Stimulated activated naive CD4-positive, alpha-beta T cell treated with Interleukin-2 at 50 U/mL for 16 hours (primary cell): ENCODE measurements around the gene LRCH4.
A peak's percentile ranks its signal among the peaks of the same experiment; 100 is the strongest.

Experiments used
- DNase-seq: peaks from one replicate; lab custom pipeline; 2025; lab: John Stamatoyannopoulos, UW

The LRCH4 gene

DNA sequence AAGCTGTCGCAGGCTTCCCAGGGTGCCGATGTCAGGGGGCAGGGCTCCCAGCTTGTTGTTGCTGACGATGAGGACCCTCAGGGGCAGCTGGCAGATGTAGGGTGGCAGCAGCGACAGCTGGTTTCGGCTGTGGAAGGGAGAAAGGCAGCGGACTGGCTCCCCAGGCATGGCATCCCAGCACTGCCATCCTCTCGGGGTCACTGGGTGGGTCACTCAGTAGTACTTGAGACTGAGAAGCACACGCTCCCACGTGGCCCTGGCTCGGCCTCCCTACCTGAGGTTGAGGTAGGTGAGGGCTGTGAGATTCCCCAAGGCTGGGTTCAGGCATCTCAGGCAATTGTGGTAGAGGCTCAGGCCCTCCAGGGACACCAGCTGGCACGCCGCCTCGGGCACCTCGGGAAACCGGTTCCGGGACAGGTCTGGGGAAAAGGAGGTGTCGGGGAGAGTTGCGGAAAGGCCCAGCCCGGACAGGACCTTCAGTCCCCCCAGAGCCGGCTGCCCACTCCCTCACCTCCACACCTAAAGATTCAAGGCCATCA, 3.8 kb downstream of the LRCH4 start:
- no peak for DNase-seq

GRCh38 chr7:100580466-100581283, 5.3 kb downstream of the LRCH4 start:
- DNase-seq, result no peak

- no peak for DNase-seq
These were observed 7.4 kb downstream of the LRCH4 start for GRCh38 chr7:100578246-100579183.

GRCh38 chr7:100577507-100577906, 8.4 kb downstream of the LRCH4 start:
- no peak for DNase-seq

GRCh38 chr7:100577103-100577502, 8.8 kb downstream of the LRCH4 start:
- no peak for DNase-seq

DNA sequence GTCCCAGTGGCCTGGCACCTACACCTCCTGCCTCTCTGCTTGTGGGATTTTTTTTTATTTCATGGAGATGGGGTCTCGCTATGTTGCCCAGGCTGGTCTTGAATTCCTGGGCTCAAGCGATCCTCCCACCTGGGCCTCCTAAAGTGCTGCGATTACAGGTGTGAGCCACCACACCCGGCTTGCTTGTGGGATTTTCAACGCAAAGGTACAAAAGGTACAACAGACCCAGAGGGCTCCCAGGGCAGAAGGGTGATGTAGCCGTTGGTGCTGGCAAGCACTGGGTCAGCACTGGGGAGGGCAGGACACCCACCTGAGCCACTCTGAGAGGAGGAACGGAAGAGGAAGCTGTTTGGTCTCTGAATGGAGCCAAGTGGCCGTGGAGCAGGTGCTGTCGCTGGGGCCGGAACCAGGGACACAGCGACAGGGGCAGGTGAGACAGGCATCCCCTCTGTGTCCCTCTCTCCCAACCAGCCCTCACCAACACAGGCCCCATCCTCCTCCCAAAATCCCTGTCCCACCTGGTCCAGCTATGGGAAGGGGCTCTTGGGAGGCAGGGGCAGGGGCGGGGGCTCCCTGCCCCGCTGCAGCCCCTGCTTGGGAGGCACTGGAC, 9.4 kb downstream of the LRCH4 start:
- no peak for DNase-seq

DNA sequence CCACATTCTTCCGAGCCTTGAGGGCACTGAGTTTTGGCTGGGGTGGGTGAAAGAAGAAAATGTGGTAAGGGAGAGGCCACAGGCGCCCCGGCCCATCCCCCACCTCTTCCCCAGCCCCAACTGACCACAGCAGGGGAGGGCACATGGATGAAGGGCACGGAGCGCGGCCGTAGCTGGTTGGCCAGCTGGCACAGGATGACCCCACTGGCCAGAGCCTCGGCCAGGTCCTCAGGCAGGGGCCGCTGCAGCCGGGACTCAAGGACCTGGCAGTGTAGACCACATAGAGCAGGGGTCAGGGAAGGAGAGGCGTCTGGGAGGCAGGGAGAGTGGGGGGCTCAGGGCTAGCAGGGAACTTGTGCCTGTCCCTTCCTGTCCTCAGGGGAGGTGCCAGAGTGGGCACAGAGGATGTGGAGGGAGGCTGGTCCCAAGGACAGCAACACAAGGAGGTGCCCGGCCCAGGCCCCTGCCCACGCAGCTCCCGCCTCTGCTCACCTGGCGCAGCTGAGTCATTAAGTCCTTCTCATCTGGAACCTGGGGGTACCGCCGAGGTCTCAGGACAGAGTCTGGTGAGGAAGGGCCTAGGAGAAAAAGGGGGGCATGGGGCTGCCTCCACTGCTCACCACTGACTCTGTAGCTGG, 10.1 kb downstream of the LRCH4 start:
- DNase-seq, result no peak

DNA sequence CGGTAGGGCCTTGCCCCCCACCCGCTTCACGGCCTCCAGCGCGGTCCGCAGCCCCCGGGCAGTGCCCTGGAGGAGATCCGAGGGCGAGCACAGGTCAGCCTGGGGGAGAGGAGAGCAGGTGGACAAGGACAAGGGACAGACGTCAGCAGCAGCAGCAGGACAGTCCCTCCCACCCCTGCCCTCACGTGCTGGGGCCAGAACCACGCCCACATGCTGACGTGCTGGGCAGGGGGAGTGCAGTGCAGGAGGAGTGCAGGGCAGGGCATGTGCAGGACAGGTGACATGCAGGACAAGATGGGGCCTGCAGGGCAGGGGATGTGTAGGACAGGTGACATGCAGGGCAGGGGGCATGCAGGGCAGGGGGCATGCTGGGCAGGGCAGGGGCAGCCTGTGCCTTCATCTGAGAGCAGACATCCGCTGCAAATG, 10.7 kb downstream of the LRCH4 start:
- DNase-seq, result no peak

DNA sequence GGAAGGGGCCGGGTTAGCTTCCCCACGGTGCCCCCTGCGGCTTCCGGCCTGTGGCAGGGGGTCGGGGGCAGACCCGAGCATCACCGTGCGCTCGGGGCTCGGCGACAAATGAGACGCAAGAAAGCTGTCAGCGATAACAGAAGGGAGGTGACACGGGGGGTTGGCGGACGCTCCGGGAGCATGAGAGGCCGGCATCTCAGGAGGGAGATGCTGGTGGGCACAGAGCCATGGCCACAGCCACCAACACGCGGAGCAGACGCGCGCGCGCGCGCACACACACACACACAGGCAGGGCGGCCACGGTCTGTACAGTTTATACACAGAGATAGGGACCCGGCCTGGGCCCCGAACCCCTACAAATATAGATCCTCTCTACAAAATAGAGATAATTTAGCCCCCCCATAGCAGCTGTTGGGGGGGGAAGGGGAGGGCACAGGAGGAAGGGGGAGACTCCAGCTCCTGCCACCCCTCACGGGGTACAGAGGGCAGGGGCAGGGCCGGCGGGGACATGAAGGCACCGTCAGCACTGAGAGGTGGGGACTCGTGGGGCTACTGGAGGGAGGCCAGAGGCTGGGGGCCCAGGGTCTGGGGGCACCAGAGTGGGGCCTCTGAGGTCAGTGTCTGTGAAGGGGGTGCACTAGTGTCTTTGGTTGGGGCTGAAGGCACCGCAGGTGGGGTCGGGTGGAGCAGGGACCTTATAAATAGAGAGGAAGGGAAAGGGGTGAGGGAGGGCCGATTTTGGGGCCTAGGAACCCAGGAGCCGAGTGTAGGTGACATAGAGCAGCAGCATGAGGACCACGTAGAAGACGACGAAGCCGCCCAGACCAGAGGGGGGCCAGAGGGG, 11.3 kb downstream of the LRCH4 start:
- DNase-seq, result no peak

DNA sequence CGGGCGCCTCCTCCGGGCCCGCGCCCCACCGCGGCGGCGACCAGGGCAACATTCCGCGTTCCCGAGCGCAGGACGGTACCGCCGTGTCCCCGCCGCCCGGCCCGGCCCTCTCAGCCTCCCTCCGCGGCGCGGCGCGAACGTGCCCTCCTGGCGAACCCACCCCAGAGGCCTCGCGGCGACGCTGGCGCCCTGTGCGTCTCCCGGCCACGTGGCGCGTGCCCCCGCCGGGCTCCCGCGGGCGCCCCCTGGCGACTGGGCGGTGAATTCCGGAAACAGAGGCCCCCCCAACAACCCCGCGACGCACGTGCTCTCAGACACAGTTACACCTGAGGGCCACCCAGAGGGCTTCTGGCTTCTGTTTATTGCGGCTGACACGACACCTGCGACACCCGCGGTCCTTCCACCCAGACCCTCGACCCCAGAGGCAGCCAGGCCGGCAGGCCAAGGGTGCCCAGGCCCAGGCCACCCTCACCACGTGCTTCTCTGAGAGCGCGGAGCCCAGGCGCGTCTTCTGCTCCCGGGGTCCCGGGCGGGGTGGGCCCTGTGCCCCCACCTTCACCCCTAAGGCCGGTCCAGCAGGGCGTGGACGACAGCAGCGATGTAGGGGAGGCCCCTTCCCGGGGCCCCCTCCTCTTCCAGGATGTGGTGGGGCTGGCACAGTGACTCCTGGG, 12.1 kb downstream of the LRCH4 start, which contains the start of gene SAP25:
SAP25 (minus strand) TSS at position 210 of the 671 bp plus-strand sequence; CDS start at position 52, 158 bp downstream.
- DNase-seq, result no peak

DNA sequence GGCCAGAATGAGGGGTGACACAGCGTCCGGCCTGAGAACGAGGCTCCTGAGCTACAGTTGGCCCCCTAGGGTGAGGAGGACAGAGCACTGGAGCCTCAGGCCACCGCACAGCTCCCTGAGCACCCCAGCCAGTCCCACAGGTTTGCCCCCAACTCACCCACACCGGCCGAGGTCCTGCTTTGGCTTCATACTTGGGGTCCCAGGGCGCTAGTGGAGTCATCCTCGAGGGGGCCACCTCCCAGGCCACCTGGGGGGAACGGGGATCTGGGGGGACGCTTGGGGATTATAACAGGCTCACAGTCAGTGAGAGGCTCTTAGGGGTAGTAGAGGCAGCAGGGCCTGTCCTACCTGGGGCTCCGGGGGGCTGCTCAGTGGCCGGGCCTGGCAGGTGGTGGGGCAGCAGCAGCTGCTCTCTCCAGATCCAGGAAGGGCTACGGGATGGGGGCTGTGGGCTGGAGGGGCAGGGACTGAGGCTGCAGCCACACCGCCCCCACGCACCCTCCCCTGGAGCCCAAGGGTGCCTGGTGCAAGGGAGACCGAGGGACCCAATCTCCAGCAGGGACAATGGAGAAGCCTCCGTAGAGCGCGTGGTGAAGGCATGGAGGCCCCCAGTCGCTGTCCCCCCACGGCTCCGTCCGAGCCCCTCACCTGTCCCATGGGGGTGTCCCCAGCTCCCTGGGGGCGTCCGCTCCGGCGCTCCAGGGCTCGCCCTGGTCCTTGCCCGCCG, 12.8 kb downstream of the LRCH4 start:
- DNase-seq, result no peak

GRCh38 chr7:100572281-100572948, 13.5 kb downstream of the LRCH4 start:
- DNase-seq, result no peak

DNA sequence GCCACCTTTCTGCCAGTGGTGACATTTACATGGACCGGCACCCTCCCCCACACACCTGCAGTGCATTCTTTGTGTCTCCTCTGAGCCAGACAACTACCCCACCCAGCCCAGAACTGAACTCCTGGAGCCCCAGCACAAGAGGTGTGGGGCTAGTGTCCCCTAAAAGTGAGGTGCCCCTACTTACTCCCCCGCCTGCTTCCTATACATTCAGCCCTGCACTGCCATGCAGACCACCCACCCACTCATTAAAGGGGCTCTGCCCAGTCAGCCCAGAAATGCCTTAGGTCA, 14.2 kb downstream of the LRCH4 start:
- DNase-seq, result no peak

DNA sequence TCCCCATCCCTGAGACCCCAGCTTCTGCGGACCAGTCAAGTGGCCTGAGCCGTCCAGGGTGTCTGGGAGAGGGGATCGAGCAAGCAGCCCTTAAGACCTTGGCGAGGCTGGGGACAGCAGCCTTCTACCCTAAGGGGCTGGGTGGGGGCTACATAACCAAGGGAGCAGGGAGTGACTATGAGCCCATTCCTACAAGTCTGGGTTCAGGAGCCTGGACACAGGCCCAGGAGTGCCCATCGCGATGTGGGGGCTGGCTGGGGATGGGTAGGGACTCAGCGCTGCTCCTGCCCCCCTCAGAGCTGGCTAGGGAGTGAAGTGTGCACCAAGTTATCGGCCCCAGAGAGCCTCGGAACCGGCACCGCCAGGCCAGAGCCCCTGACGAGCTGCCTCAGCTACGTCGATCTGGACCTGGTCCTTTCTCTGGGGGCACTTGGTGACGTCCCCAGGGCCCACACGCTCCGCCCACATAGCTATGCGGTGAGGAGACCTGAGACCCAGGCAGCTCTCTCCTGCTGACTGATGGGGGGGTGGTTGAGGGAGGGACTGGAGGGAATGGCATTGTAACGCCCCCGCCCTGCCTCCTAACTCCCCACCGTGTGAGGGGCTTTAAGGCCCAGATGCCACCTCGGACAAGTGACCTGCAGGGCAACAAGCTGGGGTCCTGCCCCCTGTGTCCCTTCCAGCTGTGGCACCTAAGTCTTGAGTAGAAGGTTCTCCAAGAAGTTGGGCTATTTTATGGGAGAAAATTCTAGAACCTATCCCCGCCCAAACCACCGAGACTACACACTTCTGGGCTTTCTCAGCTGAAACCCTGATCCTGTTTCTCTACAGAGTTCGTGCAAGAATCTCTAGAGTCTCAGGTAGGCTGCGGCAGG, 14.7 kb downstream of the LRCH4 start:
- DNase-seq, result no peak

DNA sequence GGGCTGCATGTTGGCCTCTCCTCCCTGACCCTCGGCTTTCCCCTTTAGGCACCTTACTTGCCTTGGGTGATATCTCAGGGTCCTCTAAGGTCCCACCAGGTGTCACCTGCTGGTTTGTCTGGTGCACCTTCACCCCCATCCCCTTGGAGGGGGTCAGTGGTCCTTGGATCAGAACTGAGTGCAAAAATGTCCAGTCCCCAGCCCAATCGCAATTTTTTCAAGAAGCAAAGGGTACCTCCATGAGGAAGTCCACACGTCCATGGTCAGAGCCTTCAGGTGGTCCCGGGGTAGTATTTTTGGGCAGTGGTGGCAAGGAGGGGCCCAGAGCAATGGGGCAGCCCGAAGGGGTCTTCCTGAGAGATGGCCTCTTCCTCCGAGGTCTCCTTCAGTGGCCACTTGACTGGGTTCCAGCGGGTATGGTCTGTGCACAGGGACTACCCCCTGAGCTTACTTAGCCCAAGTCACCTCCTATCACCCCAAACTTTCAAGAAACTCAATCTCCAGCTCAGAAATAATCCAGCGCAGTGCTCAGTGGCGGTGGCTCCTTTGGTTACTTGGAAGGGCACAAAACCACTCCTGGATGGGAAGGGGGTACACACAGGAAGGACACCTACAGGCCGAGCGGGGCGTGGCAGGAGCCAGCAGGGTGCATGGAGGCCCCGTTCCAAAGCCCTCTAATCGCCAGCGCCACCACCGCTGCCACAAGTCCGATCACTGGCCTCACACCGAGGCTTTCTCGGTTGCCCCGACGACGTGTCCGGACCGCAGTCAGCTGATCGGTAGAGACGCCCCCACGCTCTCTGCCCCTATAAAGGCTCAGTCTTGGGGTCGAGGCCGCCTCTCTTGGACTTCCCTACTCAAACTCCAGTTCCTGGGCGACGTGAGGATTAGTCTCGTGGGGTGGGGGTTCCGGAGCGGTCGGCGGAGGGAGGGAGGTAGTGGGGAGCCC, 16.8 kb downstream of the LRCH4 start:
- peak; percentile 43 for DNase-seq

DNA sequence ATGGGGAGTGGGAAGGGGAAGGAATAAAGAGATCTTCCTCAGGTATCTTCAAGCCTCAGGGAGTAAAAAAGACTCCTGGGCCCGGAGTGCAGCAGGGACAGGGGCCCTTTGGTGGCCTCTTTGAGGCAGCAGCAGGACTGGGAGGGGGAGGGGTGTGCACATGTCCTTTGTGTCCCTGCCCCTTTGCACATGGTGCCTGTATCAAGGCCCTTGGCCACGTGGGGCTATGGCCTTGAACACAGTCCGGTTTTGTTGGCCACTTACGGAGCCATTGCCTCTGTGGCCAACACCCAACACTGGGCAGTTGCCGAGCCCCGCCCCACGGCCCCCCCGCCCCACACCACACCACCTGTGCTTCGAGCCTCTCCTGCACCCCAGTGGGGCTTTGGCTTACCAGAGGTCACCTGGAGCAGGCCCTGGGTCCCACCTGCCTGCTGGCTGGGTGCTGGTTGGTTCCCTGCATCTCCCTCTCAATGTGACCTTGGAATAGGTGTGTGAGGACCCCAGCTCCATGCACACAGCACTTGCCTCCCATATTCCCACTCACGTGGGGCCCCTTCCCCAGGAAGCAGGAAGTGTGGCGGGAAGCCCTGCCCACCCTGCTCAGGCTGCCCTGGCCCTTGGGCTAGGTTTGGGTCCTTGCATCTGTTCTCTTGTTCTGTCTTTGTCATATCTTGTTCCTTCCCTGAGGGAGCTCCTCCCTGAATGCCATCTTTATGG, 17.6 kb downstream of the LRCH4 start:
- DNase-seq, result no peak
